ENCODE measurements around the gene IL6R. TPM values are rescaled to one million over a fixed set of nuclear protein-coding genes. Genes with fewer than 3 reads are reported as not detected.

The IL6R gene
- total and polyA plus RNA-seq, 4 donors: 18.8 to 67.6 (median 35.3) TPM

GRCh38 chr1:154483941-154484803, 79.0 kb downstream of the IL6R start:
- peaks cover 8 to 17% (median 11%) of the 10 kb centered on the region in 4 donors for H3K4me1 ChIP-seq (ENCODE audit: control insufficient read depth in 4 of 4, insufficient read depth in 4 of 4, low read length in 3 of 4)
- no peak overlapping the region for H3K4me3 ChIP-seq (ENCODE audit: low read depth in 1 of 3, low read length in 3 of 3)
- TF ChIP-seq SP1 (IDR thresholded peaks at IDR 0.05) (no peak), HNF4G (IDR thresholded peaks at IDR 0.05) (no peak), HNF4A (conservative IDR thresholded peaks at IDR 0.05) (no peak), YY1 (IDR thresholded peaks at IDR 0.05) (no peak), TAF1 (conservative IDR thresholded peaks at IDR 0.05) (no peak), RXRA (IDR thresholded peaks at IDR 0.05) (no peak), ZBTB33 (IDR thresholded peaks at IDR 0.05) (no peak)
- no peaks in the 10 kb centered on the region for H3K27me3 ChIP-seq (ENCODE audit: control insufficient read depth in 4 of 4, insufficient read depth in 4 of 4, low read length in 3 of 4)
- no peaks in the 10 kb centered on the region for H3K9me3 ChIP-seq (ENCODE audit: control insufficient read depth in 4 of 4, low read length in 3 of 4)
- DNase-seq (ENCODE audit: low spot score): no peak
- H3K36me3 ChIP-seq (ENCODE audit: control insufficient read depth in 4 of 4, insufficient read depth in 3 of 4, low read depth in 1 of 4, low read length in 3 of 4): no peaks in the 10 kb centered on the region
- H3K9ac ChIP-seq (ENCODE audit: low read depth in 1 of 2, low read length in 2 of 2): no peak overlapping the region
- WGBS: 84% methylated on average over 14 of the region's 14 CpGs
- H3K27ac ChIP-seq (ENCODE audit: low read depth in 1 of 2, low read length in 2 of 2): no peak overlapping the region

- H3K9ac ChIP-seq (ENCODE audit: low read depth in 1 of 2, low read length in 2 of 2): no peak overlapping the region
- no peaks in the 10 kb centered on the region for H3K9me3 ChIP-seq (ENCODE audit: control insufficient read depth in 4 of 4, low read length in 3 of 4)
- H3K4me1 ChIP-seq (ENCODE audit: control insufficient read depth in 4 of 4, insufficient read depth in 4 of 4, low read length in 3 of 4): peaks cover 8 to 13% (median 10%) of the 10 kb centered on the region in 4 donors
- TF ChIP-seq HNF4G (IDR thresholded peaks at IDR 0.05) (no peak), MAX (IDR thresholded peaks at IDR 0.05) (peak; percentile 59), RAD21 (IDR thresholded peaks at IDR 0.05) (peak in 1 of 2 donors; percentile 19), FOXA1 (IDR thresholded peaks at IDR 0.05) (no peak), CTCF (IDR thresholded peaks at IDR 0.05; ENCODE audit: low read depth, low read length, missing input control) (no peak), NR2F2 (IDR thresholded peaks at IDR 0.05) (peak; percentile 95), JUND (IDR thresholded peaks at IDR 0.05) (no peak), RXRA (IDR thresholded peaks at IDR 0.05) (no peak), ZBTB33 (IDR thresholded peaks at IDR 0.05) (no peak), TAF1 (conservative IDR thresholded peaks at IDR 0.05) (no peak), SP1 (IDR thresholded peaks at IDR 0.05) (no peak), YY1 (IDR thresholded peaks at IDR 0.05) (no peak), HNF4A (conservative IDR thresholded peaks at IDR 0.05) (no peak), FOXA2 (IDR thresholded peaks at IDR 0.05) (no peak), ATF3 (IDR thresholded peaks at IDR 0.05) (no peak), GABPA (IDR thresholded peaks at IDR 0.05 in 1 of 2, conservative IDR thresholded peaks at IDR 0.05 in 1 of 2) (no peak), REST (IDR thresholded peaks at IDR 0.05) (no peak), EGR1 (IDR thresholded peaks at IDR 0.05; ENCODE audit: low read depth in 2 of 2) (peak in 1 of 2 donors; percentile 44)
- H3K27me3 ChIP-seq (ENCODE audit: control insufficient read depth in 4 of 4, insufficient read depth in 4 of 4, low read length in 3 of 4): no peaks in the 10 kb centered on the region
- no peak for DNase-seq (ENCODE audit: low spot score)
- no peaks in the 10 kb centered on the region for H3K36me3 ChIP-seq (ENCODE audit: control insufficient read depth in 4 of 4, insufficient read depth in 3 of 4, low read depth in 1 of 4, low read length in 3 of 4)
- 68% methylated on average over 5 of the region's 5 CpGs for WGBS
- H3K27ac ChIP-seq (ENCODE audit: low read depth in 1 of 2, low read length in 2 of 2): no peak overlapping the region
- no peak overlapping the region for H3K4me3 ChIP-seq (ENCODE audit: low read depth in 1 of 3, low read length in 3 of 3)
These were observed 80.0 kb downstream of the IL6R start for GRCh38 chr1:154485106-154485505.

Measured in liver (tissue), 9 donors.